HEK293 (cell line): ENCODE data around the gene ACTL6B.

Experiments used
- CTCF ChIA-PET: fragments of 350-600 bp; formaldehyde crosslinking; extraction: SDS; loops from one replicate; lab custom pipeline; 2021; ENCODE audit warnings: antibody characterized with exemption; lab: Yijun Ruan, JAX
- POLR2A ChIA-PET: fragments of 300-600 bp; formaldehyde crosslinking; extraction: SDS; loops from one replicate; lab custom pipeline; 2020; ENCODE audit warnings: antibody characterized with exemption, inconsistent platforms; lab: Yijun Ruan, JAX
- H3K27ac ChIP-seq: fragments of 200-500 bp; sonication (Bioruptor generic); 2 replicates; pipeline ENCODE4 v1.5.1; 2014; ENCODE audit warnings: low read depth, low read length, control low read depth, inconsistent platforms; ENCODE audit errors: extremely low read depth
- H3K36me3 ChIP-seq, 2 experiments: fragments of 200-500 bp in 1 of 2; sonication (Bioruptor generic) in 1 of 2; 1 replicate in 1 of 2; 2 replicates in 1 of 2; pipeline ENCODE4 v1.5.1; 2014 to 2017; ENCODE audit warnings: inconsistent platforms in 2 of 2, low read length in 2 of 2; ENCODE audit not compliant: control insufficient read depth in 2 of 2, insufficient read depth in 1 of 2
- H3K4me1 ChIP-seq: fragments of 200-500 bp; sonication (Bioruptor generic); 2 replicates; pipeline ENCODE4 v1.5.1; 2014; ENCODE audit warnings: mild to moderate bottlenecking, low read length, inconsistent platforms; ENCODE audit not compliant: control insufficient read depth, insufficient read depth
- H3K4me3 ChIP-seq: 2 replicates; pipeline ENCODE4 v1.5.1; 2011; ENCODE audit warnings: low read depth, mild to moderate bottlenecking, control low read depth, low read length, moderate library complexity
- H3K9me3 ChIP-seq: fragments of 200-500 bp; sonication (Bioruptor generic); 2 replicates; pipeline ENCODE4 v1.5.1; 2014; ENCODE audit warnings: low read depth, low read length, inconsistent platforms; ENCODE audit not compliant: control insufficient read depth, insufficient read depth
- GLIS2 ChIP-seq: fragments of 450-650 bp; formaldehyde crosslinking; IDR thresholded peaks from 2 replicates; pipeline ENCODE4 v1.5.1; 2016; ENCODE audit warnings: missing biosample characterization, missing genetic modification characterization
- PATZ1 ChIP-seq: fragments of 450-650 bp; formaldehyde crosslinking; IDR thresholded peaks from 2 replicates; pipeline ENCODE4 v1.5.1; 2016; ENCODE audit warnings: missing biosample characterization, missing genetic modification characterization
- PBX3 ChIP-seq: sonication (generic); formaldehyde crosslinking; IDR thresholded peaks from 2 replicates; pipeline ENCODE4 v1.8.1; 2022; ENCODE audit warnings: mild to moderate bottlenecking, moderate library complexity, missing genetic modification reagents
- ZBTB1 ChIP-seq: fragments of 450-650 bp; formaldehyde crosslinking; IDR thresholded peaks from 2 replicates; pipeline ENCODE4 v1.5.1; 2016; ENCODE audit warnings: missing biosample characterization, missing genetic modification characterization
- ZBTB20 ChIP-seq: fragments of 450-650 bp; formaldehyde crosslinking; IDR thresholded peaks from 2 replicates; pipeline ENCODE4 v1.5.1; 2016; ENCODE audit warnings: missing biosample characterization, missing genetic modification characterization
- ZBTB48 ChIP-seq: fragments of 450-650 bp; formaldehyde crosslinking; IDR thresholded peaks from 2 replicates; pipeline ENCODE4 v1.5.1; 2016; ENCODE audit warnings: missing biosample characterization, missing genetic modification characterization
- ZBTB7A ChIP-seq: fragments of 450-650 bp; formaldehyde crosslinking; IDR thresholded peaks from 2 replicates; pipeline ENCODE4 v1.5.1; 2016; ENCODE audit warnings: low read depth, missing biosample characterization, missing genetic modification characterization
- ZEB2 ChIP-seq: fragments of 450-650 bp; formaldehyde crosslinking; IDR thresholded peaks from 2 replicates; pipeline ENCODE4 v1.5.1; 2016; ENCODE audit warnings: missing biosample characterization, missing genetic modification characterization
- ZIC2 ChIP-seq: fragments of 450-650 bp; formaldehyde crosslinking; IDR thresholded peaks from 2 replicates; pipeline ENCODE4 v1.5.1; 2016; ENCODE audit warnings: missing biosample characterization, missing genetic modification characterization
- ZNF146 ChIP-seq: fragments of 450-650 bp; formaldehyde crosslinking; IDR thresholded peaks from 2 replicates; pipeline ENCODE4 v1.5.1; 2016; ENCODE audit warnings: missing biosample characterization, missing genetic modification characterization
- ZNF157 ChIP-seq: fragments of 450-650 bp; formaldehyde crosslinking; IDR thresholded peaks from 2 replicates; pipeline ENCODE4 v1.5.1; 2016; ENCODE audit warnings: missing biosample characterization, missing genetic modification characterization
- ZNF292 ChIP-seq: fragments of 450-650 bp; formaldehyde crosslinking; IDR thresholded peaks from 2 replicates; pipeline ENCODE4 v1.5.1; 2016; ENCODE audit warnings: low read depth, missing biosample characterization, missing genetic modification characterization, borderline replicate concordance
- ZNF324 ChIP-seq: fragments of 450-650 bp; formaldehyde crosslinking; IDR thresholded peaks from 2 replicates; pipeline ENCODE4 v1.5.1; 2016; ENCODE audit warnings: missing biosample characterization, missing genetic modification characterization
- ZNF394 ChIP-seq: fragments of 450-650 bp; formaldehyde crosslinking; IDR thresholded peaks from 2 replicates; pipeline ENCODE4 v1.5.1; 2016; ENCODE audit warnings: missing biosample characterization, missing genetic modification characterization, mild to moderate bottlenecking, moderate library complexity, borderline replicate concordance
- ZNF449 ChIP-seq: fragments of 450-650 bp; formaldehyde crosslinking; IDR thresholded peaks from 2 replicates; pipeline ENCODE4 v1.5.1; 2017; ENCODE audit warnings: missing biosample characterization, mild to moderate bottlenecking, missing genetic modification characterization, moderate library complexity
- ZNF544 ChIP-seq: fragments of 450-650 bp; formaldehyde crosslinking; IDR thresholded peaks from 2 replicates; pipeline ENCODE4 v1.5.0; 2017; ENCODE audit warnings: missing biosample characterization, missing genetic modification characterization
- ZNF600 ChIP-seq: fragments of 450-650 bp; formaldehyde crosslinking; IDR thresholded peaks from 2 replicates; pipeline ENCODE4 v1.5.1; 2016; ENCODE audit warnings: missing biosample characterization, missing genetic modification characterization
- ZNF654 ChIP-seq: fragments of 450-650 bp; formaldehyde crosslinking; IDR thresholded peaks from 2 replicates; pipeline ENCODE4 v1.5.1; 2016; ENCODE audit warnings: low read depth, missing biosample characterization, missing genetic modification characterization
- ZNF660 ChIP-seq: fragments of 450-650 bp; IDR thresholded peaks from 2 replicates; pipeline ENCODE4 v1.5.1; 2018; ENCODE audit warnings: missing biosample characterization, mild to moderate bottlenecking, missing genetic modification characterization
- ZNF664 ChIP-seq: fragments of 450-650 bp; formaldehyde crosslinking; IDR thresholded peaks from 2 replicates; pipeline ENCODE4 v1.5.1; 2016; ENCODE audit warnings: missing biosample characterization, missing genetic modification characterization
- ZNF670 ChIP-seq: fragments of 450-650 bp; formaldehyde crosslinking; IDR thresholded peaks from 2 replicates; pipeline ENCODE4 v1.5.1; 2016; ENCODE audit warnings: missing biosample characterization, missing genetic modification characterization, low read depth
- ZNF76 ChIP-seq: fragments of 450-650 bp; formaldehyde crosslinking; IDR thresholded peaks from 2 replicates; pipeline ENCODE4; 2016; ENCODE audit warnings: low read depth, missing biosample characterization, missing genetic modification characterization, borderline replicate concordance
- ZSCAN23 ChIP-seq: fragments of 450-650 bp; formaldehyde crosslinking; IDR thresholded peaks from 2 replicates; pipeline ENCODE4 v1.5.1; 2016; ENCODE audit warnings: missing biosample characterization, missing genetic modification characterization
- ZSCAN30 ChIP-seq: fragments of 450-650 bp; IDR thresholded peaks from 2 replicates; pipeline ENCODE4 v1.5.1; 2018; ENCODE audit warnings: missing biosample characterization, mild to moderate bottlenecking, missing genetic modification characterization, moderate library complexity

ACTL6B gene

GRCh38 chr7:100693312-100694097, 37.3 kb upstream of the ACTL6B start (continued):
- TF ChIP-seq ZNF292 (tag by site-specific recombination) (no peak), ZBTB20 (peak; percentile 88), ZNF157 (tag by site-specific recombination) (no peak), GLIS2 (tag by site-specific recombination) (peak; percentile 76), ZNF76 (tag by site-specific recombination) (no peak), PATZ1 (tag by site-specific recombination) (peak; percentile 33; the same call in 1 of the 2 replicates)

GRCh38 chr7:100692578-100692961, 36.3 kb upstream of the ACTL6B start:
- ChIA-PET CTCF (interaction anchor here (0.5 to 5.5 kb wide), 29 partner anchors 9 to 404 kb away, joined by 3 to 77 read pairs (median 4); partner anchors contain the start of genes FBXO24, LRCH4, MOSPD3 and POP7), POLR2A (interaction anchor here (0.7 to 2.8 kb wide), 8 partner anchors 10 to 197 kb away, joined by 3 to 18 read pairs (median 5); partner anchors contain the start of genes FBXO24, LRCH4, POP7 and UFSP1)
- Histone ChIP-seq H3K27ac (no peak overlapping the region; the same call in 1 of the 2 replicates), H3K4me3 (peak overlapping the region; percentile 56), H3K4me1 (peaks cover 2% of the 10 kb centered on the region; the same call in 1 of the 2 replicates), H3K36me3 (peaks cover 0 to 28% of the 10 kb centered on the region in 2 experiments; a peak in 2 of 3 replicates), H3K9me3 (no peaks in the 10 kb centered on the region)
- no peak for TF ChIP-seq ZEB2 (tag by site-specific recombination)
- no peak for TF ChIP-seq ZSCAN23 (tag by site-specific recombination)
- TF ChIP-seq ZNF664 (tag by site-specific recombination) = no peak

GRCh38 chr7:100691676-100692577, 35.7 kb upstream of the ACTL6B start:
- Histone ChIP-seq H3K4me3 (peak overlapping the region; percentile 6; the same call in 1 of the 2 replicates), H3K9me3 (no peaks in the 10 kb centered on the region), H3K27ac (peak overlapping the region; percentile 25; the same call in 1 of the 2 replicates), H3K4me1 (peaks cover 2% of the 10 kb centered on the region; the same call in 1 of the 2 replicates), H3K36me3 (peaks cover 0 to 34% of the 10 kb centered on the region in 2 experiments; a peak in 2 of 3 replicates)
- CTCF ChIA-PET = interaction anchor here (0.5 to 5.5 kb wide), 47 partner anchors 9 to 404 kb away, joined by 3 to 77 read pairs (median 4); partner anchors contain the start of genes FBXO24, LRCH4, MOSPD3 and POP7
- POLR2A ChIA-PET = interaction anchor here (0.9 to 2.8 kb wide), 7 partner anchors 9 to 256 kb away, joined by 3 to 18 read pairs (median 5); partner anchors contain the start of genes FBXO24, LRCH4, MOSPD3 and POP7
- TF ChIP-seq ZNF654 (peak; percentile 61), ZNF544 (no peak), ZNF600 (tag by site-specific recombination) (peak; percentile 86), ZNF324 (tag by site-specific recombination) (no peak), ZNF157 (tag by site-specific recombination) (no peak), ZNF146 (tag by site-specific recombination) (no peak), ZNF660 (tag by site-specific recombination) (peak; percentile 85), ZNF394 (tag by site-specific recombination) (peak; percentile 53; the same call in 1 of the 2 replicates), ZBTB48 (tag by site-specific recombination) (peak; percentile 58), ZIC2 (peak; percentile 33; the same call in 1 of the 2 replicates), ZNF670 (no peak), PBX3 (CRISPR knock-in tag) (no peak), ZBTB1 (tag by site-specific recombination) (no peak), ZBTB7A (no peak), ZBTB20 (peak; percentile 48; the same call in 1 of the 2 replicates), ZSCAN30 (tag by site-specific recombination) (no peak), ZNF449 (tag by site-specific recombination) (no peak)
